ENCODE measurements around the gene SLC4A8.

The SLC4A8 gene

GRCh38 chr12:51378749-51379148 is 45.9 kb upstream of the SLC4A8 start:
- Histone ChIP-seq H3K4me3 (ENCODE audit: low read length in 2 of 2) (no peak overlapping the region), H4K8ac (ENCODE audit: low read depth, low read length) (no peak overlapping the region), H3K79me1 (ENCODE audit: low read depth, low read length) (no peaks in the 10 kb centered on the region), H2AK5ac (ENCODE audit: low read depth, low read length) (no peak overlapping the region), H2BK5ac (ENCODE audit: low read length) (no peak overlapping the region), H2AFZ (ENCODE audit: low read length) (no peak overlapping the region), H3K18ac (ENCODE audit: low read length) (no peak overlapping the region), H3K23ac (ENCODE audit: low read depth, low read length, poor library complexity) (no peak overlapping the region), H3K27ac (replicated peaks; ENCODE audit: low read length) (no peak overlapping the region), H3K14ac (ENCODE audit: low read length) (no peak overlapping the region), H3K4me2 (ENCODE audit: insufficient read depth, low read length, poor library complexity, severe bottlenecking) (no peak overlapping the region), H2BK120ac (ENCODE audit: low read depth, low read length) (no peak overlapping the region), H4K91ac (ENCODE audit: low read depth, low read length, poor library complexity) (no peak overlapping the region), H3K4me1 (ENCODE audit: control insufficient read depth in 2 of 2, insufficient read depth in 1 of 2, low read depth in 1 of 2, low read length in 2 of 2) (no peaks in the 10 kb centered on the region), H2BK15ac (ENCODE audit: low read length) (no peak overlapping the region), H2BK12ac (ENCODE audit: low read length) (no peak overlapping the region), H3K27me3 (ENCODE audit: control insufficient read depth in 3 of 3, insufficient read depth in 3 of 3, low read depth in 1 of 3, low read length in 3 of 3) (peaks cover 0 to 42% (median 15%) of the 10 kb centered on the region in 3 experiments), H3K36me3 (replicated peaks in 1 of 2; ENCODE audit: control insufficient read depth in 2 of 2, insufficient read depth in 2 of 2, low read length in 2 of 2) (no peaks in the 10 kb centered on the region), H3K9ac (ENCODE audit: low read depth, low read length, poor library complexity) (no peak overlapping the region), H3K4ac (ENCODE audit: low read length) (no peak overlapping the region), H3K9me3 (replicated peaks in 1 of 2; ENCODE audit: control insufficient read depth in 2 of 2, insufficient read depth in 1 of 2, low read depth in 1 of 2, low read length in 2 of 2) (no peaks in the 10 kb centered on the region)
- DNase-seq (ENCODE audit: low spot score) = no peak
- WGBS, 2 donors (ENCODE audit: extremely low coverage in 2 of 2, insufficient read length in 2 of 2, insufficient replicate concordance in 1 of 2) = no CpG with 5 or more reads among the region's 2 CpGs

GRCh38 chr12:51379571-51379970 is 45.1 kb upstream of the SLC4A8 start:
- DNase-seq (ENCODE audit: low spot score) = no peak
- Histone ChIP-seq H2BK5ac (ENCODE audit: low read length) (no peak overlapping the region), H2BK12ac (ENCODE audit: low read length) (peak overlapping the region; percentile 43), H2AK5ac (ENCODE audit: low read depth, low read length) (no peak overlapping the region), H4K91ac (ENCODE audit: low read depth, low read length, poor library complexity) (no peak overlapping the region), H3K14ac (ENCODE audit: low read length) (no peak overlapping the region), H2BK15ac (ENCODE audit: low read length) (no peak overlapping the region), H3K4me3 (ENCODE audit: low read length in 2 of 2) (no peak overlapping the region), H3K27me3 (ENCODE audit: control insufficient read depth in 3 of 3, insufficient read depth in 3 of 3, low read depth in 1 of 3, low read length in 3 of 3) (peaks cover 0 to 42% (median 8%) of the 10 kb centered on the region in 3 experiments), H3K4me1 (ENCODE audit: control insufficient read depth in 2 of 2, insufficient read depth in 1 of 2, low read depth in 1 of 2, low read length in 2 of 2) (no peaks in the 10 kb centered on the region), H2BK120ac (ENCODE audit: low read depth, low read length) (no peak overlapping the region), H3K27ac (replicated peaks; ENCODE audit: low read length) (no peak overlapping the region), H3K4me2 (ENCODE audit: insufficient read depth, low read length, poor library complexity, severe bottlenecking) (no peak overlapping the region), H4K8ac (ENCODE audit: low read depth, low read length) (no peak overlapping the region), H3K9ac (ENCODE audit: low read depth, low read length, poor library complexity) (no peak overlapping the region), H2AFZ (ENCODE audit: low read length) (no peak overlapping the region), H3K4ac (ENCODE audit: low read length) (no peak overlapping the region), H3K79me1 (ENCODE audit: low read depth, low read length) (no peaks in the 10 kb centered on the region), H3K18ac (ENCODE audit: low read length) (no peak overlapping the region), H3K9me3 (replicated peaks in 1 of 2; ENCODE audit: control insufficient read depth in 2 of 2, insufficient read depth in 1 of 2, low read depth in 1 of 2, low read length in 2 of 2) (no peaks in the 10 kb centered on the region), H3K36me3 (replicated peaks in 1 of 2; ENCODE audit: control insufficient read depth in 2 of 2, insufficient read depth in 2 of 2, low read length in 2 of 2) (no peaks in the 10 kb centered on the region), H3K23ac (ENCODE audit: low read depth, low read length, poor library complexity) (no peak overlapping the region)
- no CpG with 5 or more reads among the region's 11 CpGs for WGBS, 2 donors (ENCODE audit: extremely low coverage in 2 of 2, insufficient read length in 2 of 2, insufficient replicate concordance in 1 of 2)

GRCh38 chr12:51381226-51382079 is 43.2 kb upstream of the SLC4A8 start:
- no peaks in the 10 kb centered on the region for H3K36me3 ChIP-seq (replicated peaks in 1 of 2; ENCODE audit: control insufficient read depth in 2 of 2, insufficient read depth in 2 of 2, low read length in 2 of 2)
- no peak overlapping the region for H2BK15ac ChIP-seq (ENCODE audit: low read length)
- no peak overlapping the region for H3K9ac ChIP-seq (ENCODE audit: low read depth, low read length, poor library complexity)
- no peak overlapping the region for H2AFZ ChIP-seq (ENCODE audit: low read length)
- no peak overlapping the region for H3K14ac ChIP-seq (ENCODE audit: low read length)
- no peak for DNase-seq (ENCODE audit: low spot score)
- H2BK12ac ChIP-seq (ENCODE audit: low read length) = no peak overlapping the region
- H2AK5ac ChIP-seq (ENCODE audit: low read depth, low read length) = no peak overlapping the region
- no peak overlapping the region for H4K91ac ChIP-seq (ENCODE audit: low read depth, low read length, poor library complexity)
- H3K9me3 ChIP-seq (replicated peaks in 1 of 2; ENCODE audit: control insufficient read depth in 2 of 2, insufficient read depth in 1 of 2, low read depth in 1 of 2, low read length in 2 of 2) = no peaks in the 10 kb centered on the region
- H3K23ac ChIP-seq (ENCODE audit: low read depth, low read length, poor library complexity) = no peak overlapping the region
- H3K18ac ChIP-seq (ENCODE audit: low read length) = no peak overlapping the region
- no CpG with 5 or more reads among the region's 5 CpGs for WGBS, 2 donors (ENCODE audit: extremely low coverage in 2 of 2, insufficient read length in 2 of 2, insufficient replicate concordance in 1 of 2)
- no peaks in the 10 kb centered on the region for H3K4me1 ChIP-seq (ENCODE audit: control insufficient read depth in 2 of 2, insufficient read depth in 1 of 2, low read depth in 1 of 2, low read length in 2 of 2)
- no peak overlapping the region for H3K4me3 ChIP-seq (ENCODE audit: low read length in 2 of 2)
- H3K79me1 ChIP-seq (ENCODE audit: low read depth, low read length) = no peaks in the 10 kb centered on the region
- no peak overlapping the region for H2BK120ac ChIP-seq (ENCODE audit: low read depth, low read length)
- H3K27me3 ChIP-seq (ENCODE audit: control insufficient read depth in 3 of 3, insufficient read depth in 3 of 3, low read depth in 1 of 3, low read length in 3 of 3) = peaks cover 0 to 51% (median 4%) of the 10 kb centered on the region in 3 experiments
- H4K8ac ChIP-seq (ENCODE audit: low read depth, low read length) = no peak overlapping the region
- H3K4ac ChIP-seq (ENCODE audit: low read length) = no peak overlapping the region
- H2BK5ac ChIP-seq (ENCODE audit: low read length) = no peak overlapping the region
- H3K27ac ChIP-seq (replicated peaks; ENCODE audit: low read length) = no peak overlapping the region
- H3K4me2 ChIP-seq (ENCODE audit: insufficient read depth, low read length, poor library complexity, severe bottlenecking) = no peak overlapping the region

- no peak overlapping the region for H4K8ac ChIP-seq (ENCODE audit: low read depth, low read length)
- no peaks in the 10 kb centered on the region for H3K36me3 ChIP-seq (replicated peaks in 1 of 2; ENCODE audit: control insufficient read depth in 2 of 2, insufficient read depth in 2 of 2, low read length in 2 of 2)
- no peak overlapping the region for H3K23ac ChIP-seq (ENCODE audit: low read depth, low read length, poor library complexity)
- H4K91ac ChIP-seq (ENCODE audit: low read depth, low read length, poor library complexity) = no peak overlapping the region
- DNase-seq (ENCODE audit: low spot score) = no peak
- no peak overlapping the region for H2AK5ac ChIP-seq (ENCODE audit: low read depth, low read length)
- H3K27me3 ChIP-seq (ENCODE audit: control insufficient read depth in 3 of 3, insufficient read depth in 3 of 3, low read depth in 1 of 3, low read length in 3 of 3) = peaks cover 0 to 57% (median 4%) of the 10 kb centered on the region in 3 experiments
- H2BK15ac ChIP-seq (ENCODE audit: low read length) = no peak overlapping the region
- no peak overlapping the region for H3K9ac ChIP-seq (ENCODE audit: low read depth, low read length, poor library complexity)
- H3K4me3 ChIP-seq (ENCODE audit: low read length in 2 of 2) = no peak overlapping the region
- H3K4me1 ChIP-seq (ENCODE audit: control insufficient read depth in 2 of 2, insufficient read depth in 1 of 2, low read depth in 1 of 2, low read length in 2 of 2) = no peaks in the 10 kb centered on the region
- WGBS, 2 donors (ENCODE audit: extremely low coverage in 2 of 2, insufficient read length in 2 of 2, insufficient replicate concordance in 1 of 2) = no CpG with 5 or more reads among the region's 7 CpGs
- no peak overlapping the region for H3K14ac ChIP-seq (ENCODE audit: low read length)
- no peak overlapping the region for H3K4ac ChIP-seq (ENCODE audit: low read length)
- H3K4me2 ChIP-seq (ENCODE audit: insufficient read depth, low read length, poor library complexity, severe bottlenecking) = no peak overlapping the region
- H3K9me3 ChIP-seq (replicated peaks in 1 of 2; ENCODE audit: control insufficient read depth in 2 of 2, insufficient read depth in 1 of 2, low read depth in 1 of 2, low read length in 2 of 2) = no peaks in the 10 kb centered on the region
- H2AFZ ChIP-seq (ENCODE audit: low read length) = no peak overlapping the region
- no peaks in the 10 kb centered on the region for H3K79me1 ChIP-seq (ENCODE audit: low read depth, low read length)
- no peak overlapping the region for H2BK5ac ChIP-seq (ENCODE audit: low read length)
- no peak overlapping the region for H3K18ac ChIP-seq (ENCODE audit: low read length)
- H3K27ac ChIP-seq (replicated peaks; ENCODE audit: low read length) = no peak overlapping the region
- H2BK12ac ChIP-seq (ENCODE audit: low read length) = no peak overlapping the region
- H2BK120ac ChIP-seq (ENCODE audit: low read depth, low read length) = no peak overlapping the region
These were observed 42.5 kb upstream of the SLC4A8 start for GRCh38 chr12:51382173-51382572.

All from neuronal stem cell (in vitro differentiated cells).